A549 (cell line): ENCODE measurements around the gene ATP6V0C. TPM values are rescaled to one million over a fixed set of nuclear protein-coding genes. Genes with fewer than 3 reads are reported as not detected.
"Not testable (repeated sequence)": the region's sequence is repeated elsewhere in the genome, so short reads cannot be mapped to it uniquely, and the experiment has no call there.

Experiments used
- ATAC-seq, 2 experiments: fragments of 200-7000 bp in 1 of 2; fragments of >200 bp in 1 of 2; cut with Nextera tagmentation in 1 of 2; cut with Tn5 transposase in 1 of 2; 3 replicates each; pipeline versions ENCODE4 v1.8.0 to v1.9.1; 2018 to 2020; ENCODE audit warnings: mild to moderate bottlenecking in 1 of 2, moderate library complexity in 1 of 2
- CTCF ChIA-PET: fragments of 300-600 bp; sonication (Branson Sonifier 250); formaldehyde crosslinking; extraction: SDS; loops from one replicate; lab custom pipeline; 2021; ENCODE audit warnings: antibody characterized with exemption, inconsistent platforms; lab: Yijun Ruan, JAX
- POLR2A ChIA-PET: fragments of 350-600 bp; formaldehyde crosslinking; extraction: SDS; loops from one replicate; lab custom pipeline; 2021; ENCODE audit warnings: antibody characterized with exemption, inconsistent platforms; lab: Yijun Ruan, JAX
- DNase-seq, 2 experiments: peaks; one replicate each; pipeline versions ENCODE4 v3.0.0 to v3.0.0-alpha.2; 2011 to 2016; ENCODE audit warnings: low read depth in 1 of 2, low spot score in 1 of 2
- FAIRE-seq: peaks from 2 replicates; lab custom pipeline; 2011; peaks lifted over from hg19 to GRCh38; lab: Jason Lieb, UNC
- H3K27ac ChIP-seq, 2 experiments: fragments of >200 bp; sonication (Bioruptor Twin); formaldehyde crosslinking; 3 replicates each; pipeline ENCODE4 v1.5.1; 2016 to 2017
- H3K4me1 ChIP-seq: fragments of >200 bp; sonication (Bioruptor Twin); formaldehyde crosslinking; 3 replicates; pipeline ENCODE4 v1.6.1; 2016
- H3K4me2 ChIP-seq: fragments of >200 bp; sonication (Bioruptor Twin); formaldehyde crosslinking; 3 replicates; pipeline ENCODE4 v1.6.1; 2016
- H3K4me3 ChIP-seq: fragments of >200 bp; sonication (Bioruptor Twin); formaldehyde crosslinking; 3 replicates; pipeline ENCODE4 v1.5.1; 2016
- H3K9me3 ChIP-seq: fragments of >200 bp; sonication (Bioruptor Twin); formaldehyde crosslinking; 3 replicates; pipeline ENCODE4 v1.6.1; 2016
- CTCF ChIP-seq: fragments of >200 bp; sonication (Bioruptor Twin); formaldehyde crosslinking; IDR thresholded peaks from 3 replicates; pipeline ENCODE4 v1.5.1; 2016
- MAFK ChIP-seq: fragments of 450-650 bp; IDR thresholded peaks from 2 replicates; pipeline ENCODE4 v1.6.1; 2014; ENCODE audit not compliant: partially characterized antibody
- RAD21 ChIP-seq, 2 experiments: fragments of >200 bp in 1 of 2; sonication (Bioruptor Twin) in 1 of 2; formaldehyde crosslinking in 1 of 2; IDR thresholded peaks in 1 of 2; conservative IDR thresholded peaks in 1 of 2; 2 replicates in 1 of 2; 3 replicates in 1 of 2; pipeline ENCODE4 v1.6.1; 2012 to 2018; ENCODE audit warnings: inconsistent platforms in 1 of 2
- whole genome bisulfite sequencing: methylation state at CpG from one replicate; pipeline ENCODE4 v1.1.6; 2017; ENCODE audit errors: missing lambda C conversion rate; 5-methylcytosine and 5-hydroxymethylcytosine counted together
- polyA plus RNA-seq, 4 experiments: library from polyadenylated mRNA; depleted of rRNA in 3 of 4; stranded (reverse); fragments of >200 nt; fragmentation: RNase III in 1 of 4; extraction: RNeasy Plus Mini Kit Qiagen cat#74134 plus additional on column Dnase treatment in 1 of 4; gene quantifications; 2 replicates in 3 of 4; 3 replicates in 1 of 4; pipeline ENCODE4 v1.2.3, GENCODE V29; 2011 to 2017

Gene ATP6V0C
- polyA plus RNA-seq, 2 of the 4 experiments (the other 2 are of a cell fraction), result 9.4 to 153 TPM

GRCh38 chr16:2539192-2539844 is 25.6 kb downstream of the ATP6V0C start:
- DNase-seq, POLR2A ChIA-PET, H3K9me3 ChIP-seq, ATAC-seq, CTCF ChIA-PET, FAIRE-seq, H3K27ac ChIP-seq: not testable (repeated sequence)
- Histone ChIP-seq H3K4me3 (peak overlapping the region; percentile 55; the same call in 2 of the 3 replicates), H3K4me2 (peak overlapping the region; percentile 93), H3K4me1 (peaks cover 18% of the 10 kb centered on the region)
- 89% methylated on average over 24 of the region's 24 CpGs for WGBS

- CTCF ChIA-PET, result interaction anchor here (1.1 kb wide), 1 partner anchor 12 kb away, joined by 3 read pairs; no protein-coding TSS in a partner anchor
- TF ChIP-seq CTCF (peak; percentile 35), RAD21 (conservative IDR thresholded peaks at IDR 0.05 in 1 of 2, IDR thresholded peaks at IDR 0.05 in 1 of 2) (peak in 1 of 2 experiments; percentile 29; a peak in 2 of 5 replicates), MAFK (peak; percentile 29)
- H3K9me3 ChIP-seq, POLR2A ChIA-PET, FAIRE-seq, H3K4me3 ChIP-seq, H3K4me2 ChIP-seq, H3K27ac ChIP-seq: not testable (repeated sequence)
- peak in 1 of 2 experiments; percentile 41 for DNase-seq
- H3K4me1 ChIP-seq, result peaks cover 18% of the 10 kb centered on the region
- WGBS, result 65% methylated on average over 13 of the region's 14 CpGs
- ATAC-seq, result peak in 1 of 2 experiments; percentile 52; a peak in 3 of 6 replicates
These were observed 26.2 kb downstream of the ATP6V0C start for GRCh38 chr16:2539845-2540458.

GRCh38 chr16:2540912-2541311 is 27.2 kb downstream of the ATP6V0C start:
- FAIRE-seq, result not testable (repeated sequence)

GRCh38 chr16:2541409-2541808 is 27.7 kb downstream of the ATP6V0C start:
- H3K9me3 ChIP-seq, ATAC-seq, H3K4me2 ChIP-seq, FAIRE-seq, POLR2A ChIA-PET, DNase-seq, H3K27ac ChIP-seq, H3K4me3 ChIP-seq: not testable (repeated sequence)
- peaks cover 16% of the 10 kb centered on the region for H3K4me1 ChIP-seq
- 78% methylated on average over 6 of the region's 6 CpGs for WGBS
- CTCF ChIA-PET, result interaction anchor here (1.1 kb wide), 1 partner anchor 10 kb away, joined by 3 read pairs; no protein-coding TSS in a partner anchor

More at GRCh38 chr16:2540912-2541311, 27.2 kb downstream of the ATP6V0C start:
- DNase-seq, H3K4me2 ChIP-seq, H3K4me3 ChIP-seq, ATAC-seq, POLR2A ChIA-PET, H3K27ac ChIP-seq, H3K9me3 ChIP-seq: not testable (repeated sequence)
- CTCF ChIA-PET, result interaction anchor here (1.1 kb wide), 1 partner anchor 11 kb away, joined by 3 read pairs; no protein-coding TSS in a partner anchor
- WGBS, result 93% methylated on average over 3 of the region's 4 CpGs
- peaks cover 18% of the 10 kb centered on the region for H3K4me1 ChIP-seq

GRCh38 chr16:2543771-2544170 is 30.0 kb downstream of the ATP6V0C start:
- H3K27ac ChIP-seq, FAIRE-seq, H3K4me3 ChIP-seq, POLR2A ChIA-PET, H3K9me3 ChIP-seq, H3K4me2 ChIP-seq, ATAC-seq, DNase-seq: not testable (repeated sequence)
- 95% methylated on average over 14 of the region's 14 CpGs for WGBS
- CTCF ChIA-PET, result interaction anchor here (0.6 kb wide), 1 partner anchor 1266 kb away, joined by 3 read pairs; no protein-coding TSS in a partner anchor
- peaks cover 12% of the 10 kb centered on the region for H3K4me1 ChIP-seq

GRCh38 chr16:2550283-2550878 is 36.6 kb downstream of the ATP6V0C start:
- H3K4me3 ChIP-seq, H3K4me2 ChIP-seq, H3K27ac ChIP-seq, H3K4me1 ChIP-seq, H3K9me3 ChIP-seq, POLR2A ChIA-PET, ATAC-seq, CTCF ChIA-PET, FAIRE-seq, DNase-seq: not testable (repeated sequence)
- 60% methylated on average over 1 of the region's 14 CpGs for WGBS
